ENCODE results near the gene ANKDD1B.

Gene ANKDD1B

GRCh38 chr5:75659791-75660450, 48.7 kb downstream of the ANKDD1B start:
- in situ Hi-C loops (cut with HindIII; ENCODE audit: low sequenced_read_pairs): no loop called here

GRCh38 chr5:75660678-75661465, 49.6 kb downstream of the ANKDD1B start:
- in situ Hi-C loops (cut with HindIII; ENCODE audit: low sequenced_read_pairs): no loop called here

GRCh38 chr5:75662061-75662460, 50.8 kb downstream of the ANKDD1B start:
- in situ Hi-C loops (cut with HindIII; ENCODE audit: low sequenced_read_pairs): no loop called here

- in situ Hi-C loops (cut with HindIII; ENCODE audit: low sequenced_read_pairs): no loop called here
Measured at GRCh38 chr5:75663579-75664284, 52.5 kb downstream of the ANKDD1B start.

- in situ Hi-C loops (cut with HindIII; ENCODE audit: low sequenced_read_pairs): no loop called here
Measured at GRCh38 chr5:75664979-75665378, 53.7 kb downstream of the ANKDD1B start.

GRCh38 chr5:75666801-75667200, 55.5 kb downstream of the ANKDD1B start:
- in situ Hi-C loops (cut with HindIII; ENCODE audit: low sequenced_read_pairs): no loop called here

GRCh38 chr5:75667586-75667985, 56.3 kb downstream of the ANKDD1B start:
- in situ Hi-C loops (cut with HindIII; ENCODE audit: low sequenced_read_pairs): no loop called here

GRCh38 chr5:75668445-75668844, 57.2 kb downstream of the ANKDD1B start:
- in situ Hi-C loops (cut with HindIII; ENCODE audit: low sequenced_read_pairs): no loop called here

GRCh38 chr5:75668977-75669689, 57.9 kb downstream of the ANKDD1B start:
- in situ Hi-C loops (cut with HindIII; ENCODE audit: low sequenced_read_pairs): no loop called here

- in situ Hi-C loops (cut with HindIII; ENCODE audit: low sequenced_read_pairs): no loop called here
Measured at GRCh38 chr5:75670577-75670976, 59.3 kb downstream of the ANKDD1B start.

- in situ Hi-C loops (cut with HindIII; ENCODE audit: low sequenced_read_pairs): no loop called here
Measured at GRCh38 chr5:75671506-75671905, 60.3 kb downstream of the ANKDD1B start.

GRCh38 chr5:75672616-75673015, 61.4 kb downstream of the ANKDD1B start:
- in situ Hi-C loops (cut with HindIII; ENCODE audit: low sequenced_read_pairs): no loop called here

- in situ Hi-C loops (cut with HindIII; ENCODE audit: low sequenced_read_pairs): no loop called here
Measured at GRCh38 chr5:75675783-75676182, 64.5 kb downstream of the ANKDD1B start.

- in situ Hi-C loops (cut with HindIII; ENCODE audit: low sequenced_read_pairs): no loop called here
Measured at GRCh38 chr5:75677607-75678006, 66.4 kb downstream of the ANKDD1B start.

- in situ Hi-C loops (cut with HindIII; ENCODE audit: low sequenced_read_pairs): no loop called here
Measured at GRCh38 chr5:75678155-75678554, 66.9 kb downstream of the ANKDD1B start.

- in situ Hi-C loops (cut with HindIII; ENCODE audit: low sequenced_read_pairs): no loop called here
Measured at GRCh38 chr5:75681125-75681830, 70.0 kb downstream of the ANKDD1B start.

- in situ Hi-C loops (cut with HindIII; ENCODE audit: low sequenced_read_pairs): no loop called here
Measured at GRCh38 chr5:75685141-75685540, 73.9 kb downstream of the ANKDD1B start.

GRCh38 chr5:75686480-75686879, 75.2 kb downstream of the ANKDD1B start:
- in situ Hi-C loops (cut with HindIII; ENCODE audit: low sequenced_read_pairs): no loop called here

GRCh38 chr5:75690669-75691068, 79.4 kb downstream of the ANKDD1B start:
- in situ Hi-C loops (cut with HindIII; ENCODE audit: low sequenced_read_pairs): no loop called here

GRCh38 chr5:75694781-75695180, 83.5 kb downstream of the ANKDD1B start:
- in situ Hi-C loops (cut with HindIII; ENCODE audit: low sequenced_read_pairs): no loop called here
